ENCODE data around the gene PLXDC1.

- TF ChIP-seq CTCF (IDR thresholded peaks at IDR 0.05) (no peak), POLR2A (IDR thresholded peaks at IDR 0.05) (no peak)
Measured at GRCh38 chr17:39100530-39100929, 50.9 kb downstream of the PLXDC1 start.
